Suprapubic skin (tissue), 3 donors: ENCODE data around the gene GNAO1.

Experiments
- EP300 ChIP-seq: sonication (generic); formaldehyde crosslinking; IDR thresholded peaks from one replicate; pipeline ENCODE4 v1.6.1; 2017; ENCODE audit warnings: antibody characterized with exemption
- TF ChIP-seq, protein P1 (sequence below), 2 donors: fragments of 200-600 bp in 1 of 2; fragments of 450-650 bp in 1 of 2; sonication (generic) in 1 of 2; IDR thresholded peaks; one replicate each; pipeline ENCODE4 v1.5.1; 2016 to 2019; ENCODE audit warnings: antibody characterized with exemption in 2 of 2, mild to moderate bottlenecking in 1 of 2, moderate library complexity in 1 of 2

DNA sequence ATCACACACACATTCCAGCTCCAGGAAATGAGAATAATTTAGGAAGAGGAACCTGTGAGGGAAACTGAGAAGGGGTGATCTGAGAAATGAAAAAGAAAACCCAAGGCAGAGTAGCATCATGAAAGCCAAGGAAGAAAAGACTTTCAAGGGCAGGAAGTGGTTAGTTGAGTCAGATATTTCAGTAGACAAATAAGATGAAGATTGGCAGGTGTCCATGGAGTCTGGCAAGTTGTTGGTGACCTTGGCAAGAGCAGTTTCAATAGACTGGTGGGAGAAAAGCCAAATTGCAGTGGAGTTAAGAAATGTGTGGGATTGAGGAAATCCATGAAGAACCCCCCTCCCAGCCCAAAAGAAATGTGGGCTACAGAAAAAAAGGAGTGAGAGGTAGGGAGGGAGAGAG lies 10.7 kb downstream of the GNAO1 start:
- no peak for TF ChIP-seq EP300
- TF ChIP-seq, protein P1, sequence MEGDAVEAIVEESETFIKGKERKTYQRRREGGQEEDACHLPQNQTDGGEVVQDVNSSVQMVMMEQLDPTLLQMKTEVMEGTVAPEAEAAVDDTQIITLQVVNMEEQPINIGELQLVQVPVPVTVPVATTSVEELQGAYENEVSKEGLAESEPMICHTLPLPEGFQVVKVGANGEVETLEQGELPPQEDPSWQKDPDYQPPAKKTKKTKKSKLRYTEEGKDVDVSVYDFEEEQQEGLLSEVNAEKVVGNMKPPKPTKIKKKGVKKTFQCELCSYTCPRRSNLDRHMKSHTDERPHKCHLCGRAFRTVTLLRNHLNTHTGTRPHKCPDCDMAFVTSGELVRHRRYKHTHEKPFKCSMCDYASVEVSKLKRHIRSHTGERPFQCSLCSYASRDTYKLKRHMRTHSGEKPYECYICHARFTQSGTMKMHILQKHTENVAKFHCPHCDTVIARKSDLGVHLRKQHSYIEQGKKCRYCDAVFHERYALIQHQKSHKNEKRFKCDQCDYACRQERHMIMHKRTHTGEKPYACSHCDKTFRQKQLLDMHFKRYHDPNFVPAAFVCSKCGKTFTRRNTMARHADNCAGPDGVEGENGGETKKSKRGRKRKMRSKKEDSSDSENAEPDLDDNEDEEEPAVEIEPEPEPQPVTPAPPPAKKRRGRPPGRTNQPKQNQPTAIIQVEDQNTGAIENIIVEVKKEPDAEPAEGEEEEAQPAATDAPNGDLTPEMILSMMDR (IDR thresholded peaks at IDR 0.05) = no peak
